GM18511 (cell line): Measurements from ENCODE around the gene TRPC4.
"Not testable (repeated sequence)": the region's sequence is repeated elsewhere in the genome, so short reads cannot be mapped to it uniquely, and the experiment has no call there.

Experiments
- ATAC-seq: cut with Tn5 transposase; IDR thresholded peaks from one replicate; pipeline ENCODE4 v1.9.1; 2021; ENCODE audit warnings: mild to moderate bottlenecking, moderate library complexity; ENCODE audit not compliant: unreplicated experiment

Gene TRPC4

GRCh38 chr13:37835392-37835791, 34.2 kb downstream of the TRPC4 start:
- no peak for ATAC-seq

- no peak for ATAC-seq
Measured at GRCh38 chr13:37833411-37833810, 36.2 kb downstream of the TRPC4 start.

GRCh38 chr13:37816276-37816675, 53.3 kb downstream of the TRPC4 start:
- ATAC-seq: no peak

- ATAC-seq: no peak
Measured at GRCh38 chr13:37811441-37811840, 58.1 kb downstream of the TRPC4 start.

- ATAC-seq: no peak
Measured at GRCh38 chr13:37806666-37807065, 62.9 kb downstream of the TRPC4 start.

- no peak for ATAC-seq
Measured at GRCh38 chr13:37797631-37798030, 71.9 kb downstream of the TRPC4 start.

GRCh38 chr13:37796795-37797194, 72.8 kb downstream of the TRPC4 start:
- not testable (repeated sequence) for ATAC-seq

GRCh38 chr13:37795326-37795725, 74.2 kb downstream of the TRPC4 start:
- ATAC-seq: no peak

GRCh38 chr13:37791699-37792098, 77.9 kb downstream of the TRPC4 start:
- ATAC-seq: no peak

GRCh38 chr13:37788346-37788745, 81.2 kb downstream of the TRPC4 start:
- ATAC-seq: no peak

GRCh38 chr13:37777676-37778075, 91.9 kb downstream of the TRPC4 start:
- no peak for ATAC-seq

GRCh38 chr13:37775871-37776270, 93.7 kb downstream of the TRPC4 start:
- no peak for ATAC-seq

GRCh38 chr13:37772644-37773043, 96.9 kb downstream of the TRPC4 start:
- no peak for ATAC-seq

GRCh38 chr13:37769545-37769944, 100.0 kb downstream of the TRPC4 start:
- no peak for ATAC-seq

GRCh38 chr13:37769078-37769477, 100.5 kb downstream of the TRPC4 start:
- no peak for ATAC-seq

GRCh38 chr13:37766502-37766901, 103.1 kb downstream of the TRPC4 start:
- no peak for ATAC-seq

GRCh38 chr13:37755349-37755748, 114.2 kb downstream of the TRPC4 start:
- no peak for ATAC-seq

GRCh38 chr13:37753776-37754175, 115.8 kb downstream of the TRPC4 start:
- ATAC-seq: no peak

- no peak for ATAC-seq
Measured at GRCh38 chr13:37752146-37752545, 117.4 kb downstream of the TRPC4 start.

- ATAC-seq: no peak
Measured at GRCh38 chr13:37751025-37751424, 118.5 kb downstream of the TRPC4 start.

- ATAC-seq: no peak
Measured at GRCh38 chr13:37748913-37749312, 120.7 kb downstream of the TRPC4 start.

GRCh38 chr13:37747071-37747612, 122.4 kb downstream of the TRPC4 start:
- ATAC-seq: no peak

- no peak for ATAC-seq
Measured at GRCh38 chr13:37741536-37741935, 128.0 kb downstream of the TRPC4 start.
